SHP77 (cell line): ENCODE results near the gene CC2D2A.

ENCODE experiments used
- DNase-seq, 2 experiments: peaks; one replicate each; lab custom pipeline; 2025; lab: John Stamatoyannopoulos, UW

The CC2D2A gene

GRCh38 chr4:15466596-15466995 lies 3.1 kb upstream of the CC2D2A start:
- no peak for DNase-seq

GRCh38 chr4:15470128-15470475 lies 420 bp downstream of the CC2D2A start:
- no peak for DNase-seq

GRCh38 chr4:15476396-15476795 lies 6.7 kb downstream of the CC2D2A start:
- no peak for DNase-seq

DNA sequence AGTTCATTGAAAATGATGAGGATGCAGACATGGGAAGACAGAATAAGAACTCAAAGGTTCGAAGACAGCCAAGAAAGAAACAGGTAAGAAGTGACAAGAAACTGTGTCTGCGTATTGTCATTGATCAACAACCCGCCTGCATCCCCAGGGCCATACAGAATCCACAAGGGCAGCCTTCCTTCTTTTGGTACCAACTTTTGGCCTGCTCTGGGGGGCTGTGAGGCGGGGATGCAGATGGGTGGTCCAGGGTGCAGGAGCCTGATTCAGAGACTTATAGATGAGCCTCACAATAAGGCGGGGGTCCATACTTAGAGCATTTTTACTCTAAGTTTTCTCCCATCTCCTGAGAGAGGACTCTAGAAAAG lies 9.0 kb downstream of the CC2D2A start:
- no peak for DNase-seq

DNA sequence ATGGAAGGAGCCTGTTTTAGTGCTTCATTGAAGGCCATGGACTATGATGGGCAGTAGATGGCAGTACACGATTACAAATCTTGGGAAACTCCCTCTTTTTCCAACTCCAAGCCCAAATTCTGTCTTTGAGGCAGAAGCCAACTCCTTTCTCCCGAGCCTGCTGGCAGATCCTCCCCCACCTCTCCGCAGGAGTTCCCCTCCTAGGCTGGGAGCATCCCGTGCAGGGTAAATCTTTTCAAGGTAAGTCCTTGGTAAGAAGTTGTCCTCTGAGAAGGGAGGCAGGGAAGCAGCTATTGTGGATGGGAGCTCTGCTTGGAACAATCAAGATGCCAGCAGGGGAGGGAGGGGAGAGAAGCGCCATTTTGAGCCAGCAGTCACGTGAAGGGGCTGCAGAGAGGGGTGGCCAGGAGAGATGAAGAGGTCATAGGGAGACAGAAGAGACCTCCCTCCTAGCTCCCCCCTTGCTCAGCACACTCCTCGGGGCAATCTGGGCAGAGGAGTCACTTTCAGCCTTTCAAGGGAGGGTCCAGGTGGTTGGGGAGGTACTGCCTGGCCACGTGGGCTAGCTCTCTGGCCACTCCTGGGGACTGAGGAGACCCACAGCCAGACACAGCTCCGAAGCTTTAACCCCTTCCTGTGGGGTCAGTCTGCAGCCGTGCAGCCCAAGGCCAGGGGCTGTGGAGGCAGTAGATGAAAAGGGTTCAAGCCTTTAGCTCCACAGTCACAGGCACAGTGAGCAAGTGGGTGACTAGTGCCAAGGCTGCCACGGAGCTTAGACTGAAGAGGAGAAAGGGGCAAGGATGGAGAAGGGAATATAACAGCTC lies 9.6 kb downstream of the CC2D2A start:
- peak; percentile 17 to 57 for DNase-seq

- DNase-seq, result no peak
These were observed 10.2 kb downstream of the CC2D2A start for GRCh38 chr4:15479913-15480185.

- no peak for DNase-seq
These were observed 12.5 kb downstream of the CC2D2A start for GRCh38 chr4:15481961-15482745.

- no peak for DNase-seq
These were observed 13.2 kb downstream of the CC2D2A start for GRCh38 chr4:15482842-15483241.

DNA sequence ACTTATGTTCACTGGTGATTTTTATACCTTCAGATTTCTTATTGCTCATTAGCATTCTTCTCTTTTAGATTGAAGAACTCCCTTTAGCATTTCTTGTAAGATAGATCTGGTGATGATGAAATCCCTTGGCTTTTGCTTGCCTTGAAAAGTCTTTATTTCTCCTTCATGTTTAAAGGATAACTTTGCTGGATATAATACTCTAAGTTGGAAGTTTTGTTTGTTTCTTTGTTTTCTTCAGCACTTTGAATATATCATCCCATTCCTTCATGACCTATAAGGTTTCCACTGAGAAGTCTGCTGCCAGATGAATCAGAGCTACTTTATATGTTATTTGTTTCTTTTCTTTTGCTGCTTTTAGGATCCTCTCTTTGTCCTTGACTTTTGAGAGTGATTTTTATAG lies 18.5 kb downstream of the CC2D2A start:
- DNase-seq, result no peak

- no peak for DNase-seq
These were observed 19.2 kb downstream of the CC2D2A start for GRCh38 chr4:15488658-15489470.

GRCh38 chr4:15489551-15489950 lies 19.9 kb downstream of the CC2D2A start:
- no peak for DNase-seq

DNA sequence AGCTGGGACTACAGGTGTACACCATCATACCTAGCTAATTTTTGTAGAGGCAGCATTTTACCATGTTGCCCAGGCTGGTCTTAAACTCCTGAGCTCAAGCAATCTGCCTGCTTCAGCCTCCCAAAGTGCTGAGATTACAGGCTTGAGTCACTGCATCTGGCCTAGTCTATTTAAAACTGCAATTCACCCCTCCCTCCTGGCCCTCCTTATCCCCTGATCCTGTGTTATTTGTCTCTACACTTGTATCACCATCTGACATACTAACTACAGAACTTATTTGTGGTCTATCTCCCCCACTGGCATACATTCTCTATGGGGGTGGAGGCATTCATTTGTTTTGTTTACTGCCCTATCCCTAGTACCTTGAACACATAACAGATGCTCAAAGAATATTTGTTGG lies 23.7 kb downstream of the CC2D2A start:
- DNase-seq, result no peak

- DNase-seq, result no peak
These were observed 25.9 kb downstream of the CC2D2A start for GRCh38 chr4:15495621-15496020.

DNA sequence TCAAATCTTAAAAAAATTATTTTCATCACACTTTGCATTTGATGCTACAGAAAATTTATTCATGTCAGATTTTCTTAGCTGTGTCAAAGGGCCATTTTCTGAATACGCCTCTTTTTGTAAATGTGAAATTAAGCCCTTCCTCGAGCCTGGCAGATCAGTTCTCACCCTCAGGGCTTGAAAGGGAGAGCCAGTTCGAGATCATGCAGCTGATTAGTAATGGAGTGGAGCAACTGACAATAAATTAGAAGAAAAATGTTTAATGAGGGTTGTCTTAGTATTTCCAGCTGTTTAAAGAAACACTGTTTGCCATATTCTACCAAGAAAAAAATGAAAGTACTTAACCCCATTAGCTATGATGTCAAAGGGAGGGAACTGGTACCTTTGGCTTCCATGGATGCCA lies 28.7 kb downstream of the CC2D2A start:
- DNase-seq, result no peak

- DNase-seq, result no peak
These were observed 31.0 kb downstream of the CC2D2A start for GRCh38 chr4:15500701-15501100.

- no peak for DNase-seq
These were observed 32.3 kb downstream of the CC2D2A start for GRCh38 chr4:15501941-15502340.

- DNase-seq, result no peak
These were observed 32.7 kb downstream of the CC2D2A start for GRCh38 chr4:15502384-15502783.

DNA sequence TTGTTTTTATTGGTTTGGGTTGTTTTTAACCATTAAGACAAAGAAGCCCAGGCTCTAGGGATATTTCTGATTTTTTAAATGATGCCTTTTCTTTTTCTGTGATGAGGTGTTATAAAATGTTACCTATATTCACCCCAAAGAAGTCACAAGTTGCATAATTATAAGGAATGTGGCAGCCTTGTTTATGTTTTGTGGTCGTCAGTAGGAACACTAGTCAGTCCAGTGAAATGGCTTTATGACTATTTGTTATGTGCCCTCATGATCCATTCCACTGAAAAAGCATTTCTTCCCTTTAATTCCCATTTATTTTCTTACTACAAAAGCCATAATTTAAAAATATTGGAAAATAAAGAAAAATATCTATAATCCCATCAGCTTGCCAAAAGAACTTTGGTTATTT lies 34.4 kb downstream of the CC2D2A start:
- DNase-seq, result no peak

GRCh38 chr4:15506464-15506863 lies 36.8 kb downstream of the CC2D2A start:
- no peak for DNase-seq

DNA sequence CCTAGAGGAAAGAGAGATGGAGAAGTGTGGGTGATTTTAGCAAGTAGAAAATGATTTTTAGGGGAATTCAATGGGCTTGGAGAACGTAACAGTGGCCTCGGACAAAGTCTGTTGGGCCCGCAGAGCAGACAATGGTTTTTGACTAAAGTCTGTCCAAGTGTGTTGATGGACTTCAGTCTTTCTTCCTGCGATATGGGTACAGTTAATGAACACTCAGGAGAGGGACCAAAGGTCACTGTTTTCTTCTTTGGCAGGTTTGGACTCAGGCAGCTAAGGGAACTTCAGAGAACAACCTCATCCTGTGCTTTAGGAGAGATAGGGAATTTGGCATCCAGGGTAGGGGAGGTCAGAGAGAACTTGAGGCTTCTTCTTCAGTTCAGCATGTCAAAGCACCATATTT lies 38.0 kb downstream of the CC2D2A start:
- DNase-seq, result no peak

- no peak for DNase-seq
These were observed 41.3 kb downstream of the CC2D2A start for GRCh38 chr4:15510961-15511360.

- no peak for DNase-seq
These were observed 43.9 kb downstream of the CC2D2A start for GRCh38 chr4:15513545-15513944.

DNA sequence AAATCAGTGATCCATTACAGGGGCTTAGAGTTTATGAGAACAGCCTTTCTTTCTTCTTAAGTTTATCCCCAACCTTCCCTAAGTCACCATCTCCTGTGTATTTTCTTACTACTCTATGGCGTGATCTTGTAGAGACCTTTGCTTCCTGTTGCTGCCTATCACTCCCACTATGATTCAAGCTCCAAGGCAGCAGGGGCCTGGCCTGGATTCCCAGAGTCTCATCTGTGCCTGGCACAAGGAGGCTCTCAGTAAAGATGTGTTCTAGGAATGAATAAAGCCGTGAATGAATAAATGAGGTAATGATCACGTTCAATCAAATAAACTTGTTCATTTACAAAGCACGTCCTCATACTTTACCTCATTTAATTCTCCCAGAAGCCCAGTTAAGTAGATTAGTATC lies 45.4 kb downstream of the CC2D2A start:
- no peak for DNase-seq
